SK-N-MC (cell line): ENCODE results near the gene SLC35F4.

ENCODE experiments used
- EZH2 ChIP-seq: fragments of 200-600 bp; sonication (generic); IDR thresholded peaks from one replicate; pipeline ENCODE4 v1.6.1; 2017; ENCODE audit warnings: antibody characterized with exemption
- POLR2AphosphoS5 ChIP-seq: IDR thresholded peaks from 2 replicates; pipeline ENCODE4 v1.6.1; 2012; ENCODE audit warnings: mild to moderate bottlenecking, low read depth, low read length, borderline replicate concordance

DNA sequence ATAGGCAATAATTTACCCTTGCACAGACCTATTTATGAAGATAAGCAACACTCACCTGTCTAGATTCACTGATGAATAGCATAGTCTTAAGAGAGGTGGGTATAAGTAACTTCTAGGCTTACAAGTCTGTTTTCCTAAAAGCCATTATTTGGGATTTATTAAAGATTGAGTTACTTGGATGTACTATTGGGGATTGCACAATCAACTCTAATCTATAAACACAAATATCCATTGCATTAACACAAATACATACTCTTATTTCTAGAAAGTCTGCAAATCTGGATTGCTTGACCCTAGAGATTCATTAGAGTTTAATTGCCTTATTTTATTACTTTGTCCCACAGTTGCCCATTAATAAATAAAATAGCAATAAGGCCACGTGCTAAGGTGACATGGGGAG is 224.1 kb downstream of the SLC35F4 start:
- TF ChIP-seq POLR2AphosphoS5 (no peak), EZH2 (no peak)
